Stimulated activated CD8-positive, alpha-beta memory T cell treated with anti-CD3 and anti-CD28 coated beads, Interleukin-15, amount 100 ng/mL, for 1 hour (primary cell): Measurements from ENCODE around the gene GRID2.
"Not testable (repeated sequence)": the region's sequence is repeated elsewhere in the genome, so short reads cannot be mapped to it uniquely, and the experiment has no call there.

Experiments
- DNase-seq: peaks from one replicate; pipeline ENCODE4 v3.0.0-alpha.2; 2020; ENCODE audit warnings: low read depth

GRID2 gene

DNA sequence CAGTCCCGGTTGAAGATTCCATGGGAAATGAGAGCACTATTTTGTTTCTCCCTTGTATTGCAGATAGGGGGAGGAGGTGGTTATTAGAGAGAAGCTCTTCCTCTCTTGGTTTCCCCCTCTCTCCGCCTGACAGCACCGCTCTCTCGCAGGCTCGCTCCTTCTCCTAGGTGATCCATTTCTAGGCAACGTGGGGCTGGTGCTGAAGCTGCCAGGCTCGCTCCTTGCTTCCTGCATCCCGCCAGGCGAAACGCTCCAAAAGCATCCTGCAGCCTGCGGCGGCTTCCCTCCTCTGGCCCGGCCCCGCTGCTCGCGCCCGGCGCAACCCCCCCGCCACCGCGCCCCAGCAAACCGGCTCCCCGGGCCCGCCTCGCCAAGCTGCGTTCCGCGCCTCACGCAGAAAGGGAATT, at the start of gene GRID2:
GRID2 (plus strand) TSS at position 346 of the 407 bp plus-strand sequence.
- DNase-seq: no peak

DNA sequence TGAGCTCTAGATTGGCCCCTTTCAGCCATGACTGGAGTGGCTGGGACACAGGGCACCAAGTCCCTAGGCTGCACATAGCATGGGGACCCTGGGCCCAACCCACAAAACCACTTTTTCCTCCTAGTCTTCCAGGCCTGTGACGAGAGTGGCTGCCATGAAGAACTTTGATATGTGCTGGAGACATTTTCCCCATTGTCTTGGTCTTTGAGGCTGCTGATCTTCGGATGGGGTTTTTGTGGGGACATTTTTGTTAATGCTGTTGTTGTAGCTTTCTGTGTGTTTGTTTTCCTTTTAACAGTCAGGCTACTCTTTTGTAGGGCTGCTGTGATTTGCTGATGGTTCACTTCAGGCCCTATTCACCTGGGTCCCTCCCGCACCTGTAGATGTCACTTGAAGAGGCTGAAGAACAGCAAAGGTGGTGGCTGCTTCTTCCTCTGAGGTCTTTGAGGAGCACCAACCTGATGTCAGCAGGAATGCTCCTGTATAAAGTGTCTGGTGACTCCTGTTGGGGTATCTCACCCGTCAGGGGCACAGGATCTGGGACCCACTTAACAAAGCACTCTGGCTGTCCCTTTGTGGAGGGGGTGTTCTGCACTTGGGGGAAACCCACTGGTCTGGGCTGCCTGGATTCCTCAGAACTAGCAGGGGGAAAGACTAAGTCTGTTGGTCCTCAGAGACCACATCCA, 49.6 kb upstream of the GRID2 start:
- DNase-seq: no peak

DNA sequence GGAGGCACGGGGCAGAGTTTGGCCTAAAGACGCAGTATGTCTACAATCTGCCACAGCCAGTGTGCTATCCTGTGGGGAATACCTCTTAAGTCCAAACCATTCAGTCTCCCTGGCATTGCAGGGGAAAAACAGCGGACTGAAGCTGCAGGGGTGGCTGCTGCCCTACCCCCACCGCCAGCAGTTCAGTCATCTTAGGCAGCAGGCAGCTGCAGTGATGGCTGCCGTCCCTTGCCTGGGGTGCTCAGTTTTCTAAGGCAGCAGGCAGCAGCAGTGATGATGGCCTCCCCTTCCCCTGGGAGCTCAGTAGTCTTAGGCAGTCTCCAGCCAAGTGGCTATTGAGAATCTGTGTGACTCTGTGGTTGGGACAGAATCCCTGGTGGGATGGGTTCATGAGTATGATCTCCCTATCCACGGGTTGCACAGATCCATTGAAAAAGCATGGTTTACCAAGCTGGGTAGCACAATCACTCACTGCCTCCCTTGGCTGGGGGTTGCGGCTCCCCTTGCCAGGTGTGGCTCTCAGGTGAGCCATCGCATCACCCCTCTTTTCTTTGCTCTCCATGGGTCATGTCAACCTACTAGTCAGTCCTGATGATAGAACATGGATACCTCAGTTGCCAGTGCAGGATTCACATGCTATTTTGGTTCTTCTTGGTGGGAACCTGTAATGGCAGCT, 48.9 kb upstream of the GRID2 start:
- DNase-seq: no peak

DNA sequence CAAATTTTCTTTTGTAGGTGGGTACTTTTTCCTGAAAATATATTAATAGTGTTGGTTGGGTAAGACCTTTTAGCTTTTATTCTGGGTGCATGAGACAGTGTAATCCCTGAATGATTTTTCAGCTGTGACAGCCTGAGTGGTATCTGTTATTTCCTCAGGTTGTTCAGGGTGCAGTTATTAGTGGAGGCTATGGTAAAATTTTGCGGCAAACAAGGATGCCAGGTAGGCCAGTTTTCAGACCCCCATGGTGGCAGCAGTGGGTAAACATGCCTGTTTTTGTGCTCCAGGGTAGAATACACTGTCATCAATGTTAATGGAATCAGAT, 47.9 kb upstream of the GRID2 start:
- no peak for DNase-seq

DNA sequence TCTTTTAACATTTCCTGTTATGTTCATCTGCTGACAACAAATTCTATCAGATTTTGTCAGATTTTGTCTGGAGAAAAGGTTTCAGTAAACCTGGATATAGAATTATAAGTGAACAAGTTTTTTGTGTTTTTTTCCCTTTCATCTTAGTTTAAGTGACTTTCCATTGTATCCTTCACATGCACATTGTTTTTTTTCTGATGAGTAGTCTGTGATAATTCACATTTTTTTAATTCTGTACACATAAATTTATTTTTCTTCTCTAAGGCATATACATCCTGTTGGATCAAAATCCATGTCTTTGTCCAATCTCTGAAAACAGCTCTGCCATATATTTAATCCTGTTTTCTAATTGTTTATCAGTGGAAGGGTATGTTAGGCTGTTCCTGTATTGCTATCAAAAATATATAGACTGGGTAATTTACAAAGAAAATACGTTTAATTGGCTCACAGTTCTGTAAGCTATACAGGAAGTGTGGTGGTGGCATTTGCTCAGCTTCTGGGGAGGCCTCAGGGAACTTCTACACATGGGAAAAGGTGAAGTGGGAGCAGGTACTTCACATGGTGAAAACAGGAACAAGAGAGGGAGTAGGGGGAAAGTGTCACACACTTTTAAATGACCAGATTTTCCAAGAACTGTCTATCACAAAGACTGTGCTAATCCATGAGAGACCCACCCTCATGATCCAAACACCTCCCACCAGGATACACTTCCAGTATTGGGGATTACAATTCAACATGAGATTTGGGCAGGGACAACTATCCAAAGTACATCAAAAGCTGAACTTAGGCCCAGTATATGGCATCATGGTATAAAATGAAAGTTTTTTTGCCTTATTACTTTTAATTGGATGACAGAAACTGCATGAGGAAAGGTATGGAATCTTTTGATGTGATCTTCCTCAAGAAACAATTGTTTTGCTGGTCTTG, 45.6 kb upstream of the GRID2 start:
- DNase-seq: no peak

DNA sequence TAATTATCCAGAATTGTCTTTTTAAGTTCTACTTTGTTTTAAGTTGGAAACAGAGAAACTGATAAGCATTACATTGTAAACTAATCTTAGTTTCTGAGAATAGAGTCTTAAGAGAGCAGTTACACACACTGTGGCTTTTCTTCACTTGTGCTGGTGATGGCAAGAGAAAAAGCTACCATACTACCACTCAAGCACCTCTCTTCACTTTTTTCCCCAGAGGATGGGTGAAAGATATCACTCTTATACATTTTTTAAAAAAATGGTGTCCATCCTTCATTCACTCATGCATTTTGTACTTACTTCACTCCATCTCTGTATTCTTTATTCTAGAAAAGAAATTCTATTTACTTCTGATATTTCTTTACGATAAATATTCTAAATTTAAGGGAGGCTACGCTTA, 42.5 kb upstream of the GRID2 start:
- DNase-seq: no peak

DNA sequence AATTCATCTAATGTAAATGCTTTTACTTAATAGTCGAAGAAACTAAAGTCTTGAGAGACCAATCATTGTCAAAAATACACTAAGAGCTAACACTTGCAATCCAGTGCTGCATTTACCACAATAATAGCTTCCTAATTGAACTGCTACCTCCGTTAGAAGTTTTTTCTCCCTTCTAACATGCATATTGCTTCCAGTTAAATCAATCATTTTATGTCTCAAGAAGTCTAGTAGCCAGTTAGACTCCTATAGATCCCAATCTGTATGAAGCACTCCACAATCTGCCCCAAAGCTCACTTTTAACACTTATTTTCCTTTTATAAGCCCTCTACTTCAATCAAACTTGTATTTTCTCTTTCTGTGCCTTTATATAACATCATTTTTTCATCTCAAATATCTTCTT, 41.4 kb upstream of the GRID2 start:
- no peak for DNase-seq

DNA sequence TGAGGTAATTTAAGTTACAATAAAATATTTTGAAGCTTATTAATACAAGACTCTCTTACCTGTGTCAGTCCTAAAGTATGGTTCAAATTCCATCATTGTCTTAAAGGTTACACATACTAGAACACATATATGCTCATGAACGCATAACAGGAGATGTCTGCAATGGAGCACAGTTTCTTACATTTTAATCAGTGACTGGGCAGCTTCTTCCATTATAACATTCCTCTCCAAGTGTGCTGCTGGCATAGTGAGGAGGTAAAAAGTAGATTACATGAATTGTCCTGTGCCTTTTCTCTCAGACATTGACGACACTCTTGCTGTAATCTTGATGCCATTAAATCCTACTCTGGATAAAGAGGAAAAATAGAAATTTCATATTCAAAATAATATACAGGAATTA, 40.8 kb upstream of the GRID2 start:
- DNase-seq: no peak

DNA sequence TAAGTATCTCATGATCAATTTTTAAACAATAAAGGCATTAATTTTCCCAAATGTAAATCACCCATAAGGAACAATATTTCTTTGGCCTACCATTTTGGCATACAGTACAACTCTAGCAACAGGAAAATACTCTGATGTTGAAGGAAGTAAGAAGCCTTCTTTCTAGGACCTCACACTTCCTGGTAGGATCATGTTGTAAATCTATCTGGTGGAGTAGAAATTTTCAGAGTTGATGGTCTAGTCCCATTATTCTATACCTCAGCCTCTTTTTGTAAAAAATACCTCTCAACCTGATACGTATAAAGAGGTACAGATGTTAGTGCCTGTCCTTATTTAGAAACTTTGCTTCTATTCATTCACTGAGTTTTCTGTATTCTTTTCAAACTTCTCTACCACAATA, 40.2 kb upstream of the GRID2 start:
- no peak for DNase-seq

DNA sequence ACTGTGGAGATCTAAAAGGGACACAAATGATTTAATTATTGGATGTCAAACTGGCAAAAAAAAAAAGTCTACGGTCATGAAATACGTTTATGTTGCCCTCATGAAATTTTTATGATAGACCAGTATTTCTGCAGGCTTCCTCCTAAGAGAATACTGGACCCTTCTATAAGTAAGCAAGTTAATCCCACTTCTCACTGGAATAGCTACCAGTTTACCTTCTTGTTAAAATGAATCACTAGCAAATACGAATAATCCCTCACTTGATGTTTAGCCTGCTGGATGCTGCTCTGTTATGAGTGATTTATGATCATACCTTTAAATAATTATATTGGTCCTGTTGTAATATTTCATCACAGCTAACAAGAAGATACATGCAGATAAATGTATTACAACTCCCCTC, 39.6 kb upstream of the GRID2 start:
- DNase-seq: no peak

DNA sequence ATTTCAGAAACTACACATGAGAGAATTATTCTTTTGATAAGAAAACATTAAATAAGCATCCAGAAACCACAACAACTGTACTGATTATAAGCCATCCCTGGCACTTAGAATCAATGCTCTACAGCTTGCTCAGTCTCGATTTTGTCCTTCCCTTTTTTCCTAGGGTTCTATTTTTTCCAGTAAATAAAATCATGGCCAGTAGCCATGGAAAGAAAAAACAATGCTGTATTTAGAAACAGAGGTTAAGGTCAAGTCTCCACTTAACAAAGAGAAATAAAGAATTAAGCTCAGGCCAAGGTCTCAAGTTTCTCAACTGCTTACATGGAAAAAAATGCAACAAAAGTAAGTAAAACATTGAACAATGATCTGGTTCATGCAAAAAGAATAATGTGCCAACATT, 38.7 kb upstream of the GRID2 start:
- DNase-seq: no peak

DNA sequence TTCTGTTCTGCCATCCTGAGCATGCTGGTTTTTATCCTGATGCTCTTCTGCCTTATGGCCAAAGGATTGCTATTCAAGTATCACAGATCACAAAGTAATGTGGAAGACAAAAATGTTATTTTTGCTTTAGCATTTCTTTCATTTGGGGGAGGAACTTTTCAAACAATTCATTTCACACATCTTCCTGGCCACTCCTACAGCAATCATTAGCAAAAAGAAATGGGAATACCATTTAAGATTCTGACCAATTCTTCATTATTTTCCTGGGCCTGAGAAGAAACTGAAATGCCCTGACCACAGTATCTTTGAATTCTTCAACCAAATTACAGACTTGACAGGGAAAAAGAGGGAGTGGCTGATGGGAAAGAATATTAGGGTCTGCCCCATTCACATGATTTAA, 38.0 kb upstream of the GRID2 start:
- DNase-seq: no peak

DNA sequence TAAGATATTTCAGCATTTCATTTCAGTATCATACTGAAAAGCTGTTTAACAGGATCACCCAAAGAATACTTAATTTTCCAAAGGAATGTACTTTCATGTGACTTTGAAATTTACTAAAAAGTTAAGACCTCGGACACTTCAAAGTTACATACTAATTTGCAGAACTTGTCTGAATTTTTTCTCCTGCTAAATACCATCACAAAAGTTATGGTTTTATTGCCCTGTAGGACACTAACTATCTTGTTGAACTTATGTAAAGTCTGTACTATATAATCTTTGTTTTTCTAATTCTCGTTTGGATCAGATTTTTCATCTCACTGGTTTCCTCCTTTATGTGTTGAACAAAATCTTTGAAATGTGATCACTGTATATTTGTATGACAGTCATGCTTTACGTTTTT, 37.2 kb upstream of the GRID2 start:
- DNase-seq: no peak

DNA sequence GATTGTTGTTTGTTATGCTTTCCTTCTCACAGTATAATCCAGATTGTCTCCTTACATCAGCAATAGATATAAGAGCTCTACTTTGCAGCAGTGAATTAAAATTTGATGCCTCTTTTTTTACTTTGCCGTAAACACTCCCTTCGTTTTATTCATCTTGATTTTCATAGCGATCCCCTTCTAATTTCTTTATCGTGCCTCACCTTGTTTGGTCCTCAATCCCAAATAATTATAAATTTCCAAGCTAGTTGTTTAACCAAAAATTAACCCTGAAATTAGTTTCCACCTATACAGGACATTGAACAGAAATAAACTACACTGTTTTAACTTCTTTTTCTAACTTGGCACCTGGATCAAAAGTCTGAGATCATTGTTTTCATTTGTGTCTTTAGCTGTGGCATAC, 35.1 kb upstream of the GRID2 start:
- no peak for DNase-seq

DNA sequence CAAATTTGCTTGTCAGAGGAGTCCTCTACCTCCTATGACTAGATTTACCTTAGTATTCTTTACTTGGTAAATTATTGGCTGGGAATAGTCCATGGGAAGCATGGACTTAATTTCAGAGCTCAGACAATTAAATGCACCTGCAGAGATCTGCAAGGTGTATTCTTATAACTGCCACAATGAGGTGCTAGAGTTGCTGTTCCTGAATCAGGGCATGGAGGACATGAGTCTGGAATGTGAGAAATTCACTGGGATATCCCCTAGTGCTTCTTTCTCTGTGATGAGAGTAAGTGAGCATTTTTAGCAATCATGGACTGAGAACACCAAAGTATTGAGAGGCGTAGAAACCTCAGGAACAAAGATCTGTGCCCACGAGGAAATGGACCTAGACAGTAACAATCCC, 32.9 kb upstream of the GRID2 start:
- DNase-seq: no peak

DNA sequence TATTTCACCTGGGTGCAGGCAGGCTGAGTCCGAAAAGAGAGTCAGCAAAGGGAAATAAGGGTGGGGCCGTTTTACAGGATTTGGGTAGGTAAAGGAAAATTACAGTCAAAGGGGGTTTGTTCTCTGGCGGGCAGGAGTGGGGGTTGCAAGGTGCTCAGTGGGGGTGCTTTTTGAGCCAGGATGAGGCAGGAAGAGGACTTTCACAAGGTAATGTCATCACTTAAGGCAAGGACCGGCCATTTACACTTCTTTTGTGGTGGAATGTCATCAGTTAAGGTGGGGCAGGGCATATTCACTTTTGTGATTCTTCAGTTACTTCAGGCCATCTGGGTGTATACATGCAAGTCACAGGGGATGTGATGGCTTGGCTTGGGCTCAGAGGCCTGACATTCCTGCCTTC, 32.2 kb upstream of the GRID2 start:
- not testable (repeated sequence) for DNase-seq

DNA sequence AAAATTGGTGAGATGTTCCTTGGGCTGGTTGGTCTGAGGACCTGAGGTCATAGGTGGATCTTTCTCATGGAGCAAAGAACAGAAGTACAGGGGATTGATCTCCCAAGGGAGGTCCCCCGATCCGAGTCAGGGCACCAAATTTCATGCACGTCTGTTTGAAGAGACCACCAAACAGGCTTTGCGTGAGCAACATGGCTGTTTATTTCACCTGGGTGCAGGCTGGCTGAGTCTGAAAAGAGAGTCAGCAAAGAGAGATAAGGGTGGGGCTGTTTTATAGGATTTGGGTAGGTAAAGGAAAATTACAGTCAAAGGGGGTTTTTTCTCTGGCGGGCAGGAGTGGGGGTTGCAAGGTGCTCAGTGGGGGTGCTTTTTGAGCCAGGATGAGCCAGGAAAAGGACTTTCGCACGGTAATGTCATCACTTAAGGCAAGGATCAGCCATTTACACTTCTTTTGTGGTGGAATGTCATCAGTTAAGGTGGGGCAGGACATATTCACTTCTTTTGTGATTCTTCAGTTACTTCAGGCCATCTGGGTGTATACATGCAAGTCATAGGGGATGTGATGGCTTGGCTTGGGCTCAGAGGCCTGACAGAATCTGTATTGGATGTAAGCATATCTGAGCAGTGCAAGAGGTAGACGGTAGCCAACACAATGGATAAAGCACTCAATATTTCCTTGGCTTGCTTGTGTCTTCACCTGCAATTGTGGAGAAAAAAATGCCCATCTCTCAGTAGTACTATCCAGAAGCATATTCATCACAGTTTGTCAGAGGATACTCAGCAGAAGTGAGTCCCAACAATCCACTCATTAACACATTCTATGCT, 26.5 kb upstream of the GRID2 start:
- not testable (repeated sequence) for DNase-seq

DNA sequence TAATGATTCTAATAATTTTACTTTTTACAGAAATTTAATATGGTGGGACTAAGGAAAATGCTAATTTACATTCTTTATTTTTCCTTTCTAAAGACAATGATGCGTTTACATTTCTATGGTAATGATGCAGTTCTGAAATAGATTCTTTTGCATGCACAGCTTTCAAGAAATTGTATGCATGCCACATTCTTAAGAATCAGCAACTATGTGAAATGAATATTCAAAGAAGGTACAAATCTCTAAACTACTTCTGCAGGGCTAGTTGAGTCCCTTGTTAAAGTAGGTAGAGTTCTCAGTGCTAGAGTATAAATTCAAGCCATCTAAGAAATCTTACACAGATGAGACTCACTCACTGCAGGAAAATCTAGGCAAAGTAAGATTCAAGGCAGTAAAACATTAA, 24.5 kb upstream of the GRID2 start:
- no peak for DNase-seq

DNA sequence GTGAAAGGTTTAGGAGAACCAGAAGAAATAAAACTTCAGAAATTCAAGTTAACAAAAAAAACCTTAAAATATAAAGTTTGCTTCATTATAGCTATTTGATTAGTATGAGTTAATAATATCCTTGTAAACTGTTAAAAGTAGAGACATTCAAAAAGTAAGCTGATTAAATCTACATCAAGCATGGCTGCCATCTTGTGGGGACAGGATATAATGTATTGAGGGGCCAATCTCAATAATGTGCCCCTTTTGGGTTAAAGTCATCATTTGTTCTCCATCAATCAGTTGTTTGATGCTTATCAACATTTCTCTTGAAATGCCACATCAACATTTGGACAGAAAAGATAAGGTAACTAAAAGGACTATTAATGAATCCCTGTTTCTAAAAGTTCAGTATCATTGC, 4.6 kb upstream of the GRID2 start:
- no peak for DNase-seq

DNA sequence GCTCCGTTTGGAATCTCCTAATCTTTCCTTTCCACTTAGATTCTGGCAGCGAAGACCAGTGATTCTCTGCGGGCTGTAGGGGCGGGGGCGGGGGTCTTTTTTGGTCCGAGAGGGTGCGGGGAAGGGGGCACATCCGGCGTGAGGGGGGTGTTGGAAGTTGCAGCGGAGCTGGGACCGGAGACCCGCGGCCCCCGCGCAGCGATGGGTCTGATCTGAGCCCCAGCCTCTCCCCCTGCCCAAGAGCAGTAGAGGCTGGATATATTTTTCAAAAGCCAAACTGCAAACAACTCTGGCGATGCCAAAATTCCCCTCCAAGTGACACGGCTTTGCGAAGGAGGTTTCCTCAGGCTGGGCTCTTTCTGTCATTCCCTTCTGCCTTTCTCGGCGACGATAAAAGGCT, 355 bp downstream of the GRID2 start:
- no peak for DNase-seq

DNA sequence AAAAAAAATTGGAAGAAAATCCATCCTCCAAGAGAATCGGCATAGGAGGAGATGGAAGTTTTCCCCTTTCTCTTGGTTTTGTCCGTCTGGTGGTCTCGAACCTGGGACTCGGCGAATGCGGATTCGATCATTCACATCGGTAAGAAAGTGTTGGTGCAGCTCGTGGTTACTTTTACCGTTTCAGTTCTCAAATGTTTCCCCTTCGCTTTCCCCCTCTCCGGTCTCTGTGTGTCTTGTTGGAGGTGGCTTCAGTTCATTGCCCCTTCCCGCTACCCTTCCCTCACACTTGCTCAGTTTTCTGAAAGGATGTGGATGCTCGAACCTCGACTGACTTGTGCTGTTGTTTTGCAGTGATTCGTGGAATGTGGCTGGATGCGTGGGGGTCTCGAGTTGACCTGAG, 840 bp downstream of the GRID2 start:
- DNase-seq: no peak

DNA sequence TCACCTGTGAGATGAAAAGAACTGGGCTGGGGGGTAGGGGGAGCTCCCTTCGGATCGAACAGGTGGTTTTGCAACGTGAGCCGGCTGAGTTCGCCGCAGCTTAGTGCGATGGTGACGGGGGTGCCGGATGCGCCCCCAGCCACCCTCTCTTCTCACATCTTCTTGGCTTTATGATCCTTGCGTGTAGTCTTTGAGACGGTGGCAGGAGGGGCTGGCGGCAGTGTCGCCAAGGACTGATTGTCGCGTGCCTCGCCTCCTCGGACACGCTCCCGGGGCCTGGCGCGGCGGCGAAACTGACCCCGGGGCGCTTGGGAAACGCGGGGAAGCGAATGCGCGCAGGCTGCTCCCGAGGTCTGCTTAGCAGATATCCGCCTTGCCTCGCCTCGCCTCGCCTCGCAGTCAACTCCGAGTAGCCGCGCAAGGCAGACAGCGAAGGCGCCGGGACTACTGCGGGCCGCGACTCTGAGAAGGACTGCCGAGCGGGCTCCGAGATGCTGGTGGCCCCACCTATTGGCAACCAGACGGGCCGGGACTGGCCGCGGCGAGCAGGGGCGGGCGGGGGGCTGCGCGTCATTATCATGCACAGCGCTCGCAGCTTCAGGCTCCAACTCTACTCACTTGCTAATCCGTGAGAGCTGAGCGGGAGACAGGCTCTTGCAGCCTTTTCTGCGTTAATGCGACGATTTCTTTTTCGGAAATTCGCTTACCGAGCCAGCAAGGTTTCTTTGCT, 1.5 kb downstream of the GRID2 start:
- no peak for DNase-seq
